HepG2 (cell line): ENCODE data around the gene ZC3H18.

Experiments used
- DNMT1 ChIP-seq: sonication (generic); formaldehyde crosslinking; IDR thresholded peaks from 2 replicates; pipeline ENCODE4 v1.5.1; 2020; ENCODE audit warnings: mild to moderate bottlenecking, missing genetic modification reagents
- HMGA1 ChIP-seq: sonication (generic); formaldehyde crosslinking; conservative IDR thresholded peaks from 2 replicates; pipeline ENCODE4 v1.4.0; 2020; ENCODE audit warnings: missing genetic modification reagents
- JUNB ChIP-seq: sonication (generic); formaldehyde crosslinking; IDR thresholded peaks from 2 replicates; pipeline ENCODE4 v1.8.0; 2022; ENCODE audit warnings: missing genetic modification reagents, mild to moderate bottlenecking, borderline replicate concordance
- NCOA2 ChIP-seq: sonication (generic); formaldehyde crosslinking; IDR thresholded peaks from 2 replicates; pipeline ENCODE4 v1.8.0; 2022; ENCODE audit warnings: inconsistent platforms
- SMYD3 ChIP-seq: sonication (generic); formaldehyde crosslinking; IDR thresholded peaks from 2 replicates; pipeline ENCODE4 v1.8.1; 2023; ENCODE audit warnings: mild to moderate bottlenecking, missing genetic modification reagents
- TBL1XR1 ChIP-seq: fragments of 150-350 bp; IDR thresholded peaks from 2 replicates; pipeline ENCODE4 v1.6.1; 2014; ENCODE audit warnings: borderline replicate concordance, low read length; ENCODE audit not compliant: partially characterized antibody
- YY1 ChIP-seq: IDR thresholded peaks from 2 replicates; pipeline ENCODE4 v1.6.1; 2011; ENCODE audit warnings: low read length, low read depth, moderate library complexity, mild to moderate bottlenecking; ENCODE audit not compliant: insufficient read depth, insufficient replicate concordance
- ZFP36L2 ChIP-seq: sonication (generic); formaldehyde crosslinking; IDR thresholded peaks from 2 replicates; pipeline ENCODE4 v1.4.0; 2020; ENCODE audit warnings: missing genetic modification reagents
- ZNF12 ChIP-seq: sonication (generic); formaldehyde crosslinking; IDR thresholded peaks from 2 replicates; pipeline ENCODE4 v1.5.0; 2020; ENCODE audit warnings: missing genetic modification reagents
- ZNF451 ChIP-seq: sonication (generic); formaldehyde crosslinking; IDR thresholded peaks from 2 replicates; pipeline ENCODE4 v1.5.0; 2020; ENCODE audit warnings: mild to moderate bottlenecking, missing genetic modification reagents
- ZNF674 ChIP-seq: sonication (generic); formaldehyde crosslinking; IDR thresholded peaks from 2 replicates; pipeline ENCODE4 v1.5.0; 2020; ENCODE audit warnings: low read depth, mild to moderate bottlenecking, missing genetic modification reagents
- TF ChIP-seq, protein P1 (sequence below): sonication (generic); formaldehyde crosslinking; IDR thresholded peaks from 2 replicates; pipeline ENCODE4 v1.5.0; 2020; ENCODE audit warnings: mild to moderate bottlenecking, missing genetic modification reagents, moderate library complexity
- TF ChIP-seq, protein P2 (sequence below): IDR thresholded peaks from 2 replicates; pipeline ENCODE4 v1.6.1; 2016; ENCODE audit warnings: missing compliant biosample characterization, missing genetic modification reagents, borderline replicate concordance

DNA sequence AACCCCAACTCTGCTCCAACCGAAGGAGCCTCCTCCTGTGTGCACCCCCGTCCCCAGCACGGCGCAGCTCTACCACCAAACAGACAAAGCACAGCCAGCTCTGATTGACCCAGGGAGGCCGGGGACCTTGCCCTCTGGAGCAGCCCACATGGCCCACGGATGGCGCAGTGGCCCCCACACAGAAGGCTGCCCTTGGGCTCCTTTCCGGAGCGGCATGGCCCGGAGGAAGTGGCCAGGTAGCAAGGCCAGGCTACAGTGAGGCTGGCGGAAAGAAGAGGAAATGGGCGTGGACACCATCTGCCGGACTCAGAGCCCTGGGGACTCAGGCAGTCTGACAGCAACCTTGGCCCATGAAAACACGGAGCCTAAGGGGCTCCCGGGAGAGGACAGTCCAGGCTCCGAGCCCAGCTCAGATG is 19.9 kb upstream of the ZC3H18 start:
- TF ChIP-seq TBL1XR1: no peak
- TF ChIP-seq ZNF451 (CRISPR knock-in tag): no peak
- TF ChIP-seq ZNF12 (CRISPR knock-in tag): no peak
- TF ChIP-seq JUNB (CRISPR knock-in tag): no peak
- TF ChIP-seq HMGA1 (CRISPR knock-in tag): no peak
- TF ChIP-seq SMYD3: no peak
- TF ChIP-seq DNMT1: no peak
- TF ChIP-seq, protein P1, sequence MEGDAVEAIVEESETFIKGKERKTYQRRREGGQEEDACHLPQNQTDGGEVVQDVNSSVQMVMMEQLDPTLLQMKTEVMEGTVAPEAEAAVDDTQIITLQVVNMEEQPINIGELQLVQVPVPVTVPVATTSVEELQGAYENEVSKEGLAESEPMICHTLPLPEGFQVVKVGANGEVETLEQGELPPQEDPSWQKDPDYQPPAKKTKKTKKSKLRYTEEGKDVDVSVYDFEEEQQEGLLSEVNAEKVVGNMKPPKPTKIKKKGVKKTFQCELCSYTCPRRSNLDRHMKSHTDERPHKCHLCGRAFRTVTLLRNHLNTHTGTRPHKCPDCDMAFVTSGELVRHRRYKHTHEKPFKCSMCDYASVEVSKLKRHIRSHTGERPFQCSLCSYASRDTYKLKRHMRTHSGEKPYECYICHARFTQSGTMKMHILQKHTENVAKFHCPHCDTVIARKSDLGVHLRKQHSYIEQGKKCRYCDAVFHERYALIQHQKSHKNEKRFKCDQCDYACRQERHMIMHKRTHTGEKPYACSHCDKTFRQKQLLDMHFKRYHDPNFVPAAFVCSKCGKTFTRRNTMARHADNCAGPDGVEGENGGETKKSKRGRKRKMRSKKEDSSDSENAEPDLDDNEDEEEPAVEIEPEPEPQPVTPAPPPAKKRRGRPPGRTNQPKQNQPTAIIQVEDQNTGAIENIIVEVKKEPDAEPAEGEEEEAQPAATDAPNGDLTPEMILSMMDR (CRISPR knock-in tag): peak; percentile 25; the same call in 1 of the 2 replicates
- no peak for TF ChIP-seq YY1
- TF ChIP-seq NCOA2 (CRISPR knock-in tag): no peak
- TF ChIP-seq, protein P2, sequence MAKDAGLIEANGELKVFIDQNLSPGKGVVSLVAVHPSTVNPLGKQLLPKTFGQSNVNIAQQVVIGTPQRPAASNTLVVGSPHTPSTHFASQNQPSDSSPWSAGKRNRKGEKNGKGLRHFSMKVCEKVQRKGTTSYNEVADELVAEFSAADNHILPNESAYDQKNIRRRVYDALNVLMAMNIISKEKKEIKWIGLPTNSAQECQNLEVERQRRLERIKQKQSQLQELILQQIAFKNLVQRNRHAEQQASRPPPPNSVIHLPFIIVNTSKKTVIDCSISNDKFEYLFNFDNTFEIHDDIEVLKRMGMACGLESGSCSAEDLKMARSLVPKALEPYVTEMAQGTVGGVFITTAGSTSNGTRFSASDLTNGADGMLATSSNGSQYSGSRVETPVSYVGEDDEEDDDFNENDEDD: no peak
- no peak for TF ChIP-seq ZFP36L2 (CRISPR knock-in tag)
- TF ChIP-seq ZNF674: no peak
